ENCODE data around the gene ZNF593OS. TPM values are rescaled to one million over a fixed set of nuclear protein-coding genes. Genes with fewer than 3 reads are reported as not detected.

The ZNF593OS gene
- total and polyA plus RNA-seq, 2 of the 8 experiments (the other 6 are each of a cell fraction or from before 2014, with no cell fraction given), result not detected

- TF ChIP-seq CTCF (IDR thresholded peaks at IDR 0.05; ENCODE audit: control extremely low read depth in 1 of 3, insufficient read depth in 1 of 3, low read depth in 1 of 3, low read length in 3 of 3) (no peak), CEBPB (IDR thresholded peaks at IDR 0.05; ENCODE audit: low read depth, low read length) (no peak), SP4 (IDR thresholded peaks at IDR 0.05; ENCODE audit: low read length) (no peak), MAFK (IDR thresholded peaks at IDR 0.05; ENCODE audit: low read depth, low read length) (no peak), GTF2F1 (IDR thresholded peaks at IDR 0.05; ENCODE audit: borderline replicate concordance, low read depth, low read length) (no peak), SIX5 (IDR thresholded peaks at IDR 0.05; ENCODE audit: low read depth, low read length) (no peak)
Observed at GRCh38 chr1:26121854-26122773, 49.5 kb downstream of the ZNF593OS start (continued).

Measured in H1 (cell line).